Measurements from ENCODE around the gene RAB8A.

DNA sequence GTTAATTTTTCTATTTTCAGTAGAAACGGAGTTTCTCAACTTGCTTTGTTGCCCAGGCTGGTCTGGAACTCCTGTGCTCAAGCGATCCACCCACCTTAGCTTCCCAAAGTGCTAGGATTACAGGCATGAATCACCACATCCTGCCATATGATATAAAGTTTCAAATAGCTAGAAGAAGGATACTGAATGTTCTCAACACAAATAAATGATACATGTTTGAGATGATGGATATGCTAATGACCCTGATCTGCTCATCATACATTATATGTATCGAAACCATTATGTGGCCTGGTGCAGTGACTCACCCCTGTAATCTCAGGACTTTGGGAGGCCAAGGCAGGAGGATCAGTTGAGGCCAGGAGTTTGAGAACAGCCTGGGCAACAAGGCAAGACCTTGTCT is 50.2 kb downstream of the RAB8A start:
- TF ChIP-seq, protein P1, sequence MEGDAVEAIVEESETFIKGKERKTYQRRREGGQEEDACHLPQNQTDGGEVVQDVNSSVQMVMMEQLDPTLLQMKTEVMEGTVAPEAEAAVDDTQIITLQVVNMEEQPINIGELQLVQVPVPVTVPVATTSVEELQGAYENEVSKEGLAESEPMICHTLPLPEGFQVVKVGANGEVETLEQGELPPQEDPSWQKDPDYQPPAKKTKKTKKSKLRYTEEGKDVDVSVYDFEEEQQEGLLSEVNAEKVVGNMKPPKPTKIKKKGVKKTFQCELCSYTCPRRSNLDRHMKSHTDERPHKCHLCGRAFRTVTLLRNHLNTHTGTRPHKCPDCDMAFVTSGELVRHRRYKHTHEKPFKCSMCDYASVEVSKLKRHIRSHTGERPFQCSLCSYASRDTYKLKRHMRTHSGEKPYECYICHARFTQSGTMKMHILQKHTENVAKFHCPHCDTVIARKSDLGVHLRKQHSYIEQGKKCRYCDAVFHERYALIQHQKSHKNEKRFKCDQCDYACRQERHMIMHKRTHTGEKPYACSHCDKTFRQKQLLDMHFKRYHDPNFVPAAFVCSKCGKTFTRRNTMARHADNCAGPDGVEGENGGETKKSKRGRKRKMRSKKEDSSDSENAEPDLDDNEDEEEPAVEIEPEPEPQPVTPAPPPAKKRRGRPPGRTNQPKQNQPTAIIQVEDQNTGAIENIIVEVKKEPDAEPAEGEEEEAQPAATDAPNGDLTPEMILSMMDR (IDR thresholded peaks at IDR 0.05 in 4 of 5, conservative IDR thresholded peaks at IDR 0.05 in 1 of 5), result no peak
- no peak for TF ChIP-seq POLR2A (IDR thresholded peaks at IDR 0.05)
